SK-N-SH treated with all-trans-retinoic acid at 6 μM for 48 hours (cell line): Measurements from ENCODE around the gene AKAP6.

ENCODE experiments used
- ATAC-seq: fragments of 200-7000 bp; cut with Tn5 transposase; 3 replicates; pipeline ENCODE4 v1.9.1; 2020; ENCODE audit warnings: mild to moderate bottlenecking, moderate library complexity
- ARNTL ChIP-seq: fragments of 450-650 bp; formaldehyde crosslinking; IDR thresholded peaks from 2 replicates; pipeline ENCODE4 v1.5.0; 2020; ENCODE audit warnings: low read depth, mild to moderate bottlenecking, moderate library complexity, borderline replicate concordance
- CSDC2 ChIP-seq: fragments of 250-450 bp; sonication (Bioruptor Pico); IDR thresholded peaks from 2 replicates; pipeline ENCODE4 v1.5.0; 2020; ENCODE audit warnings: mild to moderate bottlenecking, moderate library complexity
- ESRRG ChIP-seq: fragments of 250-450 bp; sonication (Bioruptor Pico); IDR thresholded peaks from 2 replicates; pipeline ENCODE4 v1.6.1; 2021; ENCODE audit warnings: mild to moderate bottlenecking
- GLIS3 ChIP-seq: fragments of 250-450 bp; sonication (Bioruptor Pico); IDR thresholded peaks from 2 replicates; pipeline ENCODE4 v1.5.0; 2020; ENCODE audit warnings: mild to moderate bottlenecking, moderate library complexity
- OSR1 ChIP-seq: fragments of 250-450 bp; sonication (Bioruptor Pico); IDR thresholded peaks from 2 replicates; pipeline ENCODE4 v1.8.0; 2022; ENCODE audit warnings: moderate library complexity, mild to moderate bottlenecking, inconsistent platforms
- RARB ChIP-seq: fragments of 250-450 bp; sonication (Bioruptor Pico); IDR thresholded peaks from 2 replicates; pipeline ENCODE4 v1.8.0; 2021; ENCODE audit warnings: mild to moderate bottlenecking, moderate library complexity
- SNAI2 ChIP-seq: fragments of 250-450 bp; sonication (Bioruptor Pico); IDR thresholded peaks from 2 replicates; pipeline ENCODE4 v1.5.0; 2020; ENCODE audit warnings: mild to moderate bottlenecking, moderate library complexity
- TCF4 ChIP-seq: fragments of 250-450 bp; sonication (Bioruptor Pico); IDR thresholded peaks from 2 replicates; pipeline ENCODE4 v1.8.0; 2021; ENCODE audit warnings: mild to moderate bottlenecking, moderate library complexity, borderline replicate concordance
- ZC3H10 ChIP-seq: fragments of 250-450 bp; sonication (Bioruptor Pico); IDR thresholded peaks from 2 replicates; pipeline ENCODE4 v1.5.1; 2021; ENCODE audit warnings: mild to moderate bottlenecking, moderate library complexity
- ZFP3 ChIP-seq: fragments of 250-450 bp; sonication (Bioruptor Pico); IDR thresholded peaks from 2 replicates; pipeline ENCODE4 v1.5.0; 2020; ENCODE audit warnings: mild to moderate bottlenecking, moderate library complexity
- ZFP30 ChIP-seq: fragments of 450-650 bp; formaldehyde crosslinking; IDR thresholded peaks from 2 replicates; pipeline ENCODE4 v1.5.0; 2022; ENCODE audit warnings: mild to moderate bottlenecking, moderate library complexity
- ZNF565 ChIP-seq: fragments of 450-650 bp; formaldehyde crosslinking; conservative IDR thresholded peaks from 2 replicates; pipeline ENCODE4 v1.5.0; 2020; ENCODE audit warnings: low read depth, mild to moderate bottlenecking, moderate library complexity
- ZNF70 ChIP-seq: fragments of 450-650 bp; formaldehyde crosslinking; IDR thresholded peaks from 2 replicates; pipeline ENCODE4 v1.5.0; 2020; ENCODE audit warnings: mild to moderate bottlenecking, moderate library complexity
- ZNF8 ChIP-seq: fragments of 450-650 bp; formaldehyde crosslinking; IDR thresholded peaks from 2 replicates; pipeline ENCODE4 v1.5.0; 2020; ENCODE audit warnings: mild to moderate bottlenecking, moderate library complexity
- TF ChIP-seq, protein P1 (sequence below): fragments of 250-450 bp; sonication (Bioruptor Pico); IDR thresholded peaks from 2 replicates; pipeline ENCODE4 v1.5.0; 2020; ENCODE audit warnings: mild to moderate bottlenecking, moderate library complexity
- TF ChIP-seq, protein P2 (sequence below): fragments of 250-450 bp; sonication (Bioruptor Pico); IDR thresholded peaks from 2 replicates; pipeline ENCODE4 v1.8.0; 2021; ENCODE audit warnings: low read depth, mild to moderate bottlenecking, moderate library complexity, borderline replicate concordance
- TF ChIP-seq, protein P3 (sequence below): fragments of 250-450 bp; sonication (Bioruptor Pico); IDR thresholded peaks from 2 replicates; pipeline ENCODE4 v1.5.1; 2020; ENCODE audit warnings: low read depth, mild to moderate bottlenecking, moderate library complexity
- TF ChIP-seq, protein P4 (sequence below): fragments of 250-450 bp; sonication (Bioruptor Pico); IDR thresholded peaks from 2 replicates; pipeline ENCODE4 v1.5.1; 2021; ENCODE audit warnings: mild to moderate bottlenecking, moderate library complexity

AKAP6 gene

DNA sequence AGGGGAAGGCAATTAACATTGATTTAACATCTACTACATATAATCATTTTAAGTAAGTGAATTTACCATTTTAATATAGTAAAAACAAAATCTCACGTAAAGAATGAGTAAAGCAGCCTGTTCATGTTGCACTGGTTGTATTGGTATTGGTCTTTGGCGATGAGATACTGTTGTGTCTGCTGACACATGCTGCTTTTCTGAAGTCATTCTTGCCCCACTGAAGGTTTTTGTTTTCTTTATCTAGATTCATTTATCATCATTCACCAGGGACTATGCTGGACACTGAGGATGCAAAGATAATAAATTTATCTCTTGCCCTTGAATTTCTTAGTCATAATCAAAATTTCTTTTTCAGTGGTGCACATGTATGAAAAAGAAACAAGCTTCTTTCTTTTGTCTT lies 363.3 kb downstream of the AKAP6 start:
- no peak for ATAC-seq
- TF ChIP-seq ESRRG (CRISPR knock-in tag) (no peak), ZNF70 (no peak), RARB (no peak), ZC3H10 (CRISPR knock-in tag) (no peak), CSDC2 (CRISPR knock-in tag) (no peak), GLIS3 (no peak), ZNF8 (CRISPR knock-in tag) (no peak), ZFP3 (CRISPR knock-in tag) (no peak), ZFP30 (CRISPR knock-in tag) (no peak)
- TF ChIP-seq, protein P1, sequence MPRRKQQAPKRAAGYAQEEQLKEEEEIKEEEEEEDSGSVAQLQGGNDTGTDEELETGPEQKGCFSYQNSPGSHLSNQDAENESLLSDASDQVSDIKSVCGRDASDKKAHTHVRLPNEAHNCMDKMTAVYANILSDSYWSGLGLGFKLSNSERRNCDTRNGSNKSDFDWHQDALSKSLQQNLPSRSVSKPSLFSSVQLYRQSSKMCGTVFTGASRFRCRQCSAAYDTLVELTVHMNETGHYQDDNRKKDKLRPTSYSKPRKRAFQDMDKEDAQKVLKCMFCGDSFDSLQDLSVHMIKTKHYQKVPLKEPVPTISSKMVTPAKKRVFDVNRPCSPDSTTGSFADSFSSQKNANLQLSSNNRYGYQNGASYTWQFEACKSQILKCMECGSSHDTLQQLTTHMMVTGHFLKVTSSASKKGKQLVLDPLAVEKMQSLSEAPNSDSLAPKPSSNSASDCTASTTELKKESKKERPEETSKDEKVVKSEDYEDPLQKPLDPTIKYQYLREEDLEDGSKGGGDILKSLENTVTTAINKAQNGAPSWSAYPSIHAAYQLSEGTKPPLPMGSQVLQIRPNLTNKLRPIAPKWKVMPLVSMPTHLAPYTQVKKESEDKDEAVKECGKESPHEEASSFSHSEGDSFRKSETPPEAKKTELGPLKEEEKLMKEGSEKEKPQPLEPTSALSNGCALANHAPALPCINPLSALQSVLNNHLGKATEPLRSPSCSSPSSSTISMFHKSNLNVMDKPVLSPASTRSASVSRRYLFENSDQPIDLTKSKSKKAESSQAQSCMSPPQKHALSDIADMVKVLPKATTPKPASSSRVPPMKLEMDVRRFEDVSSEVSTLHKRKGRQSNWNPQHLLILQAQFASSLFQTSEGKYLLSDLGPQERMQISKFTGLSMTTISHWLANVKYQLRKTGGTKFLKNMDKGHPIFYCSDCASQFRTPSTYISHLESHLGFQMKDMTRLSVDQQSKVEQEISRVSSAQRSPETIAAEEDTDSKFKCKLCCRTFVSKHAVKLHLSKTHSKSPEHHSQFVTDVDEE (CRISPR knock-in tag) = no peak
- TF ChIP-seq, protein P2, sequence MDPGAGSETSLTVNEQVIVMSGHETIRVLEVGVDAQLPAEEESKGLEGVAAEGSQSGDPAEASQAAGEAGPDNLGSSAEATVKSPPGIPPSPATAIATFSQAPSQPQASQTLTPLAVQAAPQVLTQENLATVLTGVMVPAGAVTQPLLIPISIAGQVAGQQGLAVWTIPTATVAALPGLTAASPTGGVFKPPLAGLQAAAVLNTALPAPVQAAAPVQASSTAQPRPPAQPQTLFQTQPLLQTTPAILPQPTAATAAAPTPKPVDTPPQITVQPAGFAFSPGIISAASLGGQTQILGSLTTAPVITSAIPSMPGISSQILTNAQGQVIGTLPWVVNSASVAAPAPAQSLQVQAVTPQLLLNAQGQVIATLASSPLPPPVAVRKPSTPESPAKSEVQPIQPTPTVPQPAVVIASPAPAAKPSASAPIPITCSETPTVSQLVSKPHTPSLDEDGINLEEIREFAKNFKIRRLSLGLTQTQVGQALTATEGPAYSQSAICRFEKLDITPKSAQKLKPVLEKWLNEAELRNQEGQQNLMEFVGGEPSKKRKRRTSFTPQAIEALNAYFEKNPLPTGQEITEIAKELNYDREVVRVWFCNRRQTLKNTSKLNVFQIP (CRISPR knock-in tag) = no peak

DNA sequence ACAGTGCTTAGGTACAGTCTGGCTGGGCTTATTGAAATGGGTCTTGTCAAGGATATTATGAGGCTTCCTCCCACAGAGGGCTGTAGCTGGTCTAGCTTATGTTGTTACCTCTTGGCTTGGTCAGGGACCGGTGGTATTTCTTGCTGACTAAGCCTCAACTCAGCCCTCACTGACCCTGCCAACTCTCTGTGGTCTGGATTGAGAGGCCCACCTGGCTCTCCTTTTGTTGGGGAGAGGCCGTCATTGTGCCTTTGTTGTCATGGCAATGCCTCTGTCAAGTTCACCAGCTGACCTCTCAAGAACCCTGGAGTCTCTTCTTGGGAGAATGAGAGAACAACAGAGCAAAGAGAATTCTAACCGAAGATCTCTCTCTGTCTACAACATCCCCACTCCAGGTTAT lies 364.0 kb downstream of the AKAP6 start:
- peak; percentile 64 for ATAC-seq

More for the DNA sequence above, 364.0 kb downstream of the AKAP6 start:
- TF ChIP-seq ARNTL (CRISPR knock-in tag) (no peak), TCF4 (CRISPR knock-in tag) (no peak), ZC3H10 (CRISPR knock-in tag) (no peak), ZFP3 (CRISPR knock-in tag) (no peak), ZNF8 (CRISPR knock-in tag) (no peak), OSR1 (CRISPR knock-in tag) (no peak), ZNF565 (CRISPR knock-in tag) (no peak), ZFP30 (CRISPR knock-in tag) (no peak), CSDC2 (CRISPR knock-in tag) (no peak), SNAI2 (CRISPR knock-in tag) (no peak)
- TF ChIP-seq, protein P1 (CRISPR knock-in tag) = no peak
- TF ChIP-seq, protein P2 (CRISPR knock-in tag) = no peak
- TF ChIP-seq, protein P3, sequence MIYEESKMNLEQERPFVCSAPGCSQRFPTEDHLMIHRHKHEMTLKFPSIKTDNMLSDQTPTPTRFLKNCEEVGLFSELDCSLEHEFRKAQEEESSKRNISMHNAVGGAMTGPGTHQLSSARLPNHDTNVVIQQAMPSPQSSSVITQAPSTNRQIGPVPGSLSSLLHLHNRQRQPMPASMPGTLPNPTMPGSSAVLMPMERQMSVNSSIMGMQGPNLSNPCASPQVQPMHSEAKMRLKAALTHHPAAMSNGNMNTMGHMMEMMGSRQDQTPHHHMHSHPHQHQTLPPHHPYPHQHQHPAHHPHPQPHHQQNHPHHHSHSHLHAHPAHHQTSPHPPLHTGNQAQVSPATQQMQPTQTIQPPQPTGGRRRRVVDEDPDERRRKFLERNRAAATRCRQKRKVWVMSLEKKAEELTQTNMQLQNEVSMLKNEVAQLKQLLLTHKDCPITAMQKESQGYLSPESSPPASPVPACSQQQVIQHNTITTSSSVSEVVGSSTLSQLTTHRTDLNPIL = no peak
- TF ChIP-seq, protein P4, sequence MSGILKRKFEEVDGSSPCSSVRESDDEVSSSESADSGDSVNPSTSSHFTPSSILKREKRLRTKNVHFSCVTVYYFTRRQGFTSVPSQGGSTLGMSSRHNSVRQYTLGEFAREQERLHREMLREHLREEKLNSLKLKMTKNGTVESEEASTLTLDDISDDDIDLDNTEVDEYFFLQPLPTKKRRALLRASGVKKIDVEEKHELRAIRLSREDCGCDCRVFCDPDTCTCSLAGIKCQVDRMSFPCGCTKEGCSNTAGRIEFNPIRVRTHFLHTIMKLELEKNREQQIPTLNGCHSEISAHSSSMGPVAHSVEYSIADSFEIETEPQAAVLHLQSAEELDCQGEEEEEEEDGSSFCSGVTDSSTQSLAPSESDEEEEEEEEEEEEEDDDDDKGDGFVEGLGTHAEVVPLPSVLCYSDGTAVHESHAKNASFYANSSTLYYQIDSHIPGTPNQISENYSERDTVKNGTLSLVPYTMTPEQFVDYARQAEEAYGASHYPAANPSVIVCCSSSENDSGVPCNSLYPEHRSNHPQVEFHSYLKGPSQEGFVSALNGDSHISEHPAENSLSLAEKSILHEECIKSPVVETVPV (CRISPR knock-in tag) = no peak
